ENCODE measurements around the gene MYO3B. TPM values are rescaled to one million over a fixed set of nuclear protein-coding genes. Genes with fewer than 3 reads are reported as not detected.

Gene MYO3B
- polyA plus RNA-seq, 1 of the 3 experiments (the other 2 are of a cell fraction), result not detected

DNA sequence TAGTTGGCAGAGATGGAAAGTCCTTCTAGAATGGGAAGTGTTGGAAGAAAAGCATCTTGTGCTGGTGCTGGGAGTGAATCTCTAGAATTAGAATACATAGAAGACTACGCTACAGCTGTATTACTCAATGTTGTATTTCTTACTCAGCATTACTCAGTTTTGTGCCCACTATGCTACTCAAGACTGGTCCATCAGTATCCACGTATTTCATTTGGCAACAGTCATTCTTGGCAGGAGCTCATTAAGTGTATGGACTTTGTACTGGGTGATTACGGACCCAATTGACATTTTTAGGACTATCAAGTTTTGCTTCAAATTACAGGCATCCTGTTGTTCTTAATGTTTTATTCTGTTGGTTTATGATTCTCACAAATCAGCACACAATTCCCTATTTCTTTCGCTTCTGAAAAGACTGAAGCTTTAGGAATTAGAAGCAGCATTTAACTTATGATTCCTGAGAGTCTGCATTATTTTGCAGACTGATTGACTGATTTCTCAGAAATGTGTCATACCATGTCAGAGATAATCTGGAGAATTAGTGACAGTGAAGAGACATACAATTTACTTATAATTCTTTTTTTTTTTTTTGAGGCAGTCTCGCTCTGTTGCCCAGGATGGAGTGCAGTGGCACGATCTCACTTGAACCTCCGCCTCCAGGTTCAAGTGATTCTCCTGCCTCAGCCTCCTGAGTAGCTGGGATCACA lies 136.9 kb downstream of the MYO3B start:
- Histone ChIP-seq H3K79me2 (ENCODE audit: insufficient read depth) (no peaks in the 10 kb centered on the region), H3K36me3 (replicated peaks in 1 of 2; ENCODE audit: control insufficient read depth in 1 of 2, insufficient read depth in 2 of 2, low read length in 1 of 2) (no peaks in the 10 kb centered on the region), H3F3A (replicated peaks; ENCODE audit: insufficient read depth) (no peaks in the 10 kb centered on the region), H3K27ac (ENCODE audit: low read depth in 2 of 2, low read length in 1 of 2) (no peak overlapping the region), H3K9me2 (no peaks in the 10 kb centered on the region), H3K9me3 (no peaks in the 10 kb centered on the region), H3K9ac (no peak overlapping the region), H3K4me2 (no peak overlapping the region), H3K27me3 (ENCODE audit: insufficient read depth) (no peaks in the 10 kb centered on the region), H4K20me1 (ENCODE audit: insufficient read depth) (no peaks in the 10 kb centered on the region), H2AFZ (ENCODE audit: low read depth) (no peak overlapping the region), H3K4me3 (ENCODE audit: low read depth in 2 of 2, low read length in 1 of 2) (no peak overlapping the region), H3K4me1 (ENCODE audit: control insufficient read depth in 1 of 2, insufficient read depth in 2 of 2, low read depth in 1 of 2, low read length in 1 of 2) (no peaks in the 10 kb centered on the region)
- DNase-seq, result no peak
- POLR2A ChIA-PET, result no interaction called here
- TF ChIP-seq CHD2 (IDR thresholded peaks at IDR 0.05; ENCODE audit: low read length, partially characterized antibody) (no peak), FOXJ3 (CRISPR knock-in tag; IDR thresholded peaks at IDR 0.05) (no peak), JUND (IDR thresholded peaks at IDR 0.05) (no peak), MEF2A (IDR thresholded peaks at IDR 0.05; ENCODE audit: borderline replicate concordance, low read depth) (no peak), NFIC (IDR thresholded peaks at IDR 0.05; ENCODE audit: borderline replicate concordance) (no peak), EZH2phosphoT487 (IDR thresholded peaks at IDR 0.05; ENCODE audit: borderline replicate concordance, low read depth) (no peak), MXI1 (IDR thresholded peaks at IDR 0.05; ENCODE audit: low read depth, low read length) (no peak), POLR2AphosphoS5 (IDR thresholded peaks at IDR 0.05; ENCODE audit: low read depth, low read length) (no peak), TAF1 (IDR thresholded peaks at IDR 0.05; ENCODE audit: borderline replicate concordance, low read depth, low read length) (no peak), GATA2 (CRISPR knock-in tag; IDR thresholded peaks at IDR 0.05) (no peak), FOSL2 (IDR thresholded peaks at IDR 0.05; ENCODE audit: borderline replicate concordance, low read depth) (no peak), ELF1 (IDR thresholded peaks at IDR 0.05) (no peak), RCOR1 (IDR thresholded peaks at IDR 0.05; ENCODE audit: low read length) (no peak), TEAD4 (IDR thresholded peaks at IDR 0.05; ENCODE audit: borderline replicate concordance, insufficient read depth) (no peak), SMC3 (IDR thresholded peaks at IDR 0.05; ENCODE audit: low read depth, low read length) (no peak), RXRA (IDR thresholded peaks at IDR 0.05; ENCODE audit: borderline replicate concordance, low read depth) (no peak)
- WGBS (ENCODE audit: low lambda C conversion rate), result 66% methylated on average over 7 of the region's 7 CpGs
- CTCF ChIA-PET, result interaction anchor here (0.8 to 3.8 kb wide), 3 partner anchors 10 to 502 kb away, joined by 3 to 27 read pairs (median 4); partner anchors contain the start of gene GAD1

DNA sequence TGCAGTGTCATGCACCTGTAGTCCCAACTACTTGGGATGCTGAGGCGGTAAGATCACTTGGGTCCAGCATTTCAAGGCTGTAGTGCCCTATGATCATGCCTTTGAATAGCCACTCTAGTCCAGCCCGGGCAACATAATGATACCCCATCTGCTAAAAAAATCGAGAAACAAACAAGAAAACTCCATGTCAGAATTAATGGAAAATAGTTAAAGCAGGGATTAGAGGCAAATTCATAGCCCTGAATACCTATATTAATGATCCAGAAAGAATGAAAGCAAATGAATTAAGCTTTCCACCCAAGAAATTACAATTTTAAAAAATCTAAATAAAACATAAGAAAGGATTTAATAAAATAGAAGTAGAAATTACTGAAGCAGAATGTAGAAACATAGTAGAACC lies 143.0 kb downstream of the MYO3B start:
- Histone ChIP-seq H3K9me2 (no peaks in the 10 kb centered on the region), H3K79me2 (ENCODE audit: insufficient read depth) (no peaks in the 10 kb centered on the region), H3K9me3 (peaks cover 4% of the 10 kb centered on the region; the same call in 1 of the 2 replicates), H3K4me3 (ENCODE audit: low read depth in 2 of 2, low read length in 1 of 2) (no peak overlapping the region), H3K9ac (no peak overlapping the region), H3K4me1 (ENCODE audit: control insufficient read depth in 1 of 2, insufficient read depth in 2 of 2, low read depth in 1 of 2, low read length in 1 of 2) (no peaks in the 10 kb centered on the region), H3K27ac (ENCODE audit: low read depth in 2 of 2, low read length in 1 of 2) (no peak overlapping the region), H4K20me1 (ENCODE audit: insufficient read depth) (no peaks in the 10 kb centered on the region), H3K4me2 (no peak overlapping the region), H3K36me3 (replicated peaks in 1 of 2; ENCODE audit: control insufficient read depth in 1 of 2, insufficient read depth in 2 of 2, low read length in 1 of 2) (no peaks in the 10 kb centered on the region), H3K27me3 (ENCODE audit: insufficient read depth) (no peaks in the 10 kb centered on the region), H3F3A (replicated peaks; ENCODE audit: insufficient read depth) (no peaks in the 10 kb centered on the region), H2AFZ (ENCODE audit: low read depth) (0 out of 2 replicates have a peak overlapping the region, but pooled peaks have one; percentile 1)
- TF ChIP-seq TAF1 (IDR thresholded peaks at IDR 0.05; ENCODE audit: borderline replicate concordance, low read depth, low read length) (no peak), YY1 (IDR thresholded peaks at IDR 0.05; ENCODE audit: low read depth) (no peak), SMC3 (IDR thresholded peaks at IDR 0.05; ENCODE audit: low read depth, low read length) (no peak), RXRA (IDR thresholded peaks at IDR 0.05; ENCODE audit: borderline replicate concordance, low read depth) (no peak), ELF1 (IDR thresholded peaks at IDR 0.05) (no peak), TEAD4 (IDR thresholded peaks at IDR 0.05; ENCODE audit: borderline replicate concordance, insufficient read depth) (no peak)
- DNase-seq, result no peak
- POLR2A ChIA-PET, result no interaction called here
- 32% methylated on average over 3 of the region's 3 CpGs for WGBS (ENCODE audit: low lambda C conversion rate)
- CTCF ChIA-PET, result interaction anchor here (0.7 kb wide), 1 partner anchor 341 kb away, joined by 3 read pairs; no protein-coding TSS in a partner anchor

All from SK-N-SH (cell line).